Measurements from ENCODE around the gene HP.
A peak's percentile ranks its signal among the peaks of the same experiment; 100 is the strongest.
"Not testable (repeated sequence)": the region's sequence is repeated elsewhere in the genome, so short reads cannot be mapped to it uniquely, and the experiment has no call there.

Gene HP, protein sequence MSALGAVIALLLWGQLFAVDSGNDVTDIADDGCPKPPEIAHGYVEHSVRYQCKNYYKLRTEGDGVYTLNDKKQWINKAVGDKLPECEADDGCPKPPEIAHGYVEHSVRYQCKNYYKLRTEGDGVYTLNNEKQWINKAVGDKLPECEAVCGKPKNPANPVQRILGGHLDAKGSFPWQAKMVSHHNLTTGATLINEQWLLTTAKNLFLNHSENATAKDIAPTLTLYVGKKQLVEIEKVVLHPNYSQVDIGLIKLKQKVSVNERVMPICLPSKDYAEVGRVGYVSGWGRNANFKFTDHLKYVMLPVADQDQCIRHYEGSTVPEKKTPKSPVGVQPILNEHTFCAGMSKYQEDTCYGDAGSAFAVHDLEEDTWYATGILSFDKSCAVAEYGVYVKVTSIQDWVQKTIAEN

DNA sequence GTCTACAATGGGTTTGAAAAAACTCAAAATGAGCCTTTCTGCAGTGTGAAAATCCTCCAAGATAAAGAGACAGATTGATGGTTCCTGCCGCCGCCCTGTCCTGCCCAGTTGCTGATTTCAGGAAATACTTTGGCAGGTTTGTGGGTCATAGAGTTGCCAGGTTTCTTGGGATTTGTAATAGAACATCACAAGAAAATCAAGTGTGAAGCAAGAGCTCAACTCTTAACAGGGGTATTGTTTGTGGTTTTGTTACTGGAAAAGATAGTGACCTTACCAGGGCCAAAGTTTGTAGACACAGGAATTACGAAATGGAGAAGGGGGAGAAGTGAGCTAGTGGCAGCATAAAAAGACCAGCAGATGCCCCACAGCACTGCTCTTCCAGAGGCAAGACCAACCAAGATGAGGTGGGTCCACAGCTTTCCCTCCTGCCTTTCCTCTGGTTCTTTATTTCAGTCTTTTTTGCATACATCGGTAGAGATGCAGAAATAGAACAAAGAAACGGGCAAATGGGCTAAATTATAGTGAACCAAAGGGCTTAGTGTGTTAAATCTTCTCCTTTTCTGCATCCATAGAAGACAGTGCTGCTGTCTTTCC, at the start of gene HP:
HP (plus strand) TSS at position 252 of the 594 bp plus-strand sequence; CDS start at position 400, 148 bp downstream.
- CTCF ChIA-PET; H3K27ac ChIP-seq; DNase-seq (ENCODE audit: low spot score); POLR2A ChIA-PET (ENCODE audit: low non-redundant PET): not testable (repeated sequence)

DNA sequence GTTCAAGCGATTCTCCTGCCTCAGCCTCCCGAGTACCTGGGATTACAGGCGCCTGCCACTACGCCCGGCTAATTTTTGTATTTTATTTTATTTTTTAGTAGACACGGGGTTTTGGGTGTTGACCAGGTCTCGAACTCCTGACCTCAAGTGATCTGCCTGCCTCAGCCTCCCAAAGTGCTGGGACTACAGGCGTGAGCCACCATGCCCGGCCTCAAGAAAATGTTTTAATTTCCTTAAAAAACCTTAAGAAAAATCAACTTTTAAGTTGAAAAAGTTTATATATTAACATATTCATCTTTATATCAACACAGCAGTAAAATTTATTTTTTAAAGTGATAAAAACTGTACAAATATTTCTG, 46.3 kb upstream of the HP start:
- CTCF ChIA-PET; POLR2A ChIA-PET (ENCODE audit: low non-redundant PET); DNase-seq (ENCODE audit: low spot score): not testable (repeated sequence)
- H3K27ac ChIP-seq: peak overlapping the region; percentile 65

DNA sequence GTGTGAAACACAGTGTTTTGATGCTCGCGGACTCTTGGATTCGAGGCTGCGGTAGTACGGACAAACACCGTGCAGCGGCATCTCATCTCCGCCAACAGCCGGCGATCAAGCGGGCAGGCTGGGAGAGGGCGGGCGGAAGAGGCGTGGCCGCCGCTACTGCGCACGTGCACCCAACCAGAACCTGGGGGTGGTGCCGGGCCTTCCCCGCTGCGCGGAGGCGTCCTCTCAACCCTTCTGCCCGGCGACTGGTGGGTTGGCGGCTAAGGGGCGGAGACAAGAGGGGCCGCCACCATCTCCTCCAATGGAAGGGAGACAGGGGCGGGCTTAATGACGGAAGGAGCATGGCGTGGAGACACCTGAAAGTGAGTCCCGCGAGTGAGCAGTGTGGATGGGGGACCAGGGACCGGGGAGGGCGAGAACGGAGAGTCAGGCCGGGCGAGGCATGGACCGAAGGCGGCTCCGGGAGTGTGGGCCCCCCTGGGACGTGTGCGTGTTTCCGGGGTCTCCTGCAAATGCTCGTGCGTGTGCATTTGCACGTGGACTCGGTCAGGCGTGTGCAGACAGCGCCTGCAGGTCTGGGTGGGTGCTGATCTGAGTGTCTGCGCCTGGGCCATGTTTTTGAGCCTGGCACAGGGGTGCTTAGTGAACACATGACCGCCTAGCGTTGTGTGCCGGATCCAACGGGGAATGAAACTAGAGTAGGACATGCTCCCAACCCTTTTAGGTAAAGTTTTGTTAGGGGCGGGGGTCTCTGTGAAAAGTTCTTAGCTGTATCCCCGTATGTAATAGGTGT, 45.7 kb upstream of the HP start, which contains the start of gene DHODH:
DHODH (plus strand) TSS at position 321 of the 793 bp plus-strand sequence; CDS start at position 342, 21 bp downstream.
- ChIA-PET CTCF (interaction anchor here (0.7 kb wide), 1 partner anchor 78 kb away, joined by 3 read pairs; no protein-coding TSS in a partner anchor), POLR2A (ENCODE audit: low non-redundant PET) (no interaction called here)
- peak; percentile 99 for DNase-seq (ENCODE audit: low spot score)
- TF ChIP-seq, protein P1, sequence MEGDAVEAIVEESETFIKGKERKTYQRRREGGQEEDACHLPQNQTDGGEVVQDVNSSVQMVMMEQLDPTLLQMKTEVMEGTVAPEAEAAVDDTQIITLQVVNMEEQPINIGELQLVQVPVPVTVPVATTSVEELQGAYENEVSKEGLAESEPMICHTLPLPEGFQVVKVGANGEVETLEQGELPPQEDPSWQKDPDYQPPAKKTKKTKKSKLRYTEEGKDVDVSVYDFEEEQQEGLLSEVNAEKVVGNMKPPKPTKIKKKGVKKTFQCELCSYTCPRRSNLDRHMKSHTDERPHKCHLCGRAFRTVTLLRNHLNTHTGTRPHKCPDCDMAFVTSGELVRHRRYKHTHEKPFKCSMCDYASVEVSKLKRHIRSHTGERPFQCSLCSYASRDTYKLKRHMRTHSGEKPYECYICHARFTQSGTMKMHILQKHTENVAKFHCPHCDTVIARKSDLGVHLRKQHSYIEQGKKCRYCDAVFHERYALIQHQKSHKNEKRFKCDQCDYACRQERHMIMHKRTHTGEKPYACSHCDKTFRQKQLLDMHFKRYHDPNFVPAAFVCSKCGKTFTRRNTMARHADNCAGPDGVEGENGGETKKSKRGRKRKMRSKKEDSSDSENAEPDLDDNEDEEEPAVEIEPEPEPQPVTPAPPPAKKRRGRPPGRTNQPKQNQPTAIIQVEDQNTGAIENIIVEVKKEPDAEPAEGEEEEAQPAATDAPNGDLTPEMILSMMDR (conservative IDR thresholded peaks at IDR 0.05; ENCODE audit: low read depth): no peak
- H3K27ac ChIP-seq: peak within 1 kb of the TSS; percentile 65

DNA sequence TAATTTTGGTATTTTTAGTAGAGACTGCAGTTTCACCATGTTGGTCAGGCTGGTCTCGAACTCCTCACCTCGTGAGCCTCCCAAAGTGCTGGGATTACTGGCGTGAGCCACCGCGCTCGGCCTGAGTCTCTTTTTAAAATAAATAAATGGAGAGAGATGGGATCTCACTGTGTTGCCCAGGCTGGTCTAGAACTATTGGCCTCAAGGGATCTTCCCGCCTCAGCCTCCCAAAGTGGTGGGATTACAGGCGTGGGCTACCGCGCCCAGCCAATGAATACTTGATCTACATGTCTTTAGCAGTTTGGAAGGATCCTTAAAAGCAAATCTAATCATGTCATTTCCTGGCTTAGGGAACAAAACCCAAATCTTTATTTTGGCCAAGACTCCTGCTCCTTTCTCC, 44.5 kb upstream of the HP start:
- no peak for DNase-seq (ENCODE audit: low spot score)
- POLR2A ChIA-PET (ENCODE audit: low non-redundant PET): no interaction called here
- no peak overlapping the region for H3K27ac ChIP-seq
- CTCF ChIA-PET: interaction anchor here (0.7 kb wide), 1 partner anchor 77 kb away, joined by 3 read pairs; no protein-coding TSS in a partner anchor
- TF ChIP-seq, protein P1 (conservative IDR thresholded peaks at IDR 0.05; ENCODE audit: low read depth): no peak

DNA sequence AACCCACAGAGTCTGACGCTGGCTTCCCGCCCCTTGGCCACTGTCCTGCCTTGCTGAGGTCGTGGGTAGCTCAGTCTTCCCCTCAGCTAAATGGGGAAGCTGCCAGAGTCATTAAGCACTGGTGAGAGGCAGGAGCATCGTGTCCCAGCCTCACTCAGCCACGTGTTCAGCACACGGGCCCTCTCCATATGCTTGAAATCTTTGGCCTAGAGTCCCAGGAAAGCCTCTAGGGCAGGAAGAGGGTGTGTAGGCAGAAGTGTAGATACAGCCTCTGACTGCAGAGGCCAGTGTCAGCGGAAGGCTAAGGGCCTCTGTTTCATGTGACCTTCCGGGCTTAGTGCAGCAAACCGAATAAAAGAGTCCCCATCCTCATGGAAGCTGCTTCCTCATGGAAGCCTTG, 41.7 kb upstream of the HP start:
- TF ChIP-seq, protein P1 (conservative IDR thresholded peaks at IDR 0.05; ENCODE audit: low read depth): no peak
- POLR2A ChIA-PET (ENCODE audit: low non-redundant PET): no interaction called here
- H3K27ac ChIP-seq: peak overlapping the region; percentile 77
- DNase-seq (ENCODE audit: low spot score): no peak
- CTCF ChIA-PET: no interaction called here

DNA sequence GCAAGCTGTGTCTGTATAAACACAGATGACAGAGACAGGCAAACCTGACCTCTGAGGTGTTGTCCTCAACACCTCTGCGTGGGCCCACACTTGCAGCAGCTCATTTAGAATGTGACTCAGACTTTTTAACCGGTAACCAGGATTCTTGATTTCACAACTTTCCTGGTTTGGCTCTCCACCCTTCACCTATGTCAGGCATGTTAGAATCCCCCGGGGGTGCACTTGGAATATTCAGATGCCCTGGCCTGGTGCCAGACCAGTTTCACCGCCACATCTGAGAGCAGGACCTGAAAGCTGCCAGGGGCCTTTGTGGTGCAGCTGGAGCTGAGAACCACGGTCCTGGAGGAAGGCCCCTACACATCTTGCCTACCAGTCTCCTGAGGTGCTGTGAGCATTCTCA, 40.9 kb upstream of the HP start:
- ChIA-PET CTCF (interaction anchor here (0.5 to 0.6 kb wide), 2 partner anchors 39 to 81 kb away, joined by 3 read pairs; no protein-coding TSS in a partner anchor), POLR2A (ENCODE audit: low non-redundant PET) (no interaction called here)
- TF ChIP-seq, protein P1 (conservative IDR thresholded peaks at IDR 0.05; ENCODE audit: low read depth): no peak
- DNase-seq (ENCODE audit: low spot score): peak; percentile 82
- peak overlapping the region; percentile 77 for H3K27ac ChIP-seq

DNA sequence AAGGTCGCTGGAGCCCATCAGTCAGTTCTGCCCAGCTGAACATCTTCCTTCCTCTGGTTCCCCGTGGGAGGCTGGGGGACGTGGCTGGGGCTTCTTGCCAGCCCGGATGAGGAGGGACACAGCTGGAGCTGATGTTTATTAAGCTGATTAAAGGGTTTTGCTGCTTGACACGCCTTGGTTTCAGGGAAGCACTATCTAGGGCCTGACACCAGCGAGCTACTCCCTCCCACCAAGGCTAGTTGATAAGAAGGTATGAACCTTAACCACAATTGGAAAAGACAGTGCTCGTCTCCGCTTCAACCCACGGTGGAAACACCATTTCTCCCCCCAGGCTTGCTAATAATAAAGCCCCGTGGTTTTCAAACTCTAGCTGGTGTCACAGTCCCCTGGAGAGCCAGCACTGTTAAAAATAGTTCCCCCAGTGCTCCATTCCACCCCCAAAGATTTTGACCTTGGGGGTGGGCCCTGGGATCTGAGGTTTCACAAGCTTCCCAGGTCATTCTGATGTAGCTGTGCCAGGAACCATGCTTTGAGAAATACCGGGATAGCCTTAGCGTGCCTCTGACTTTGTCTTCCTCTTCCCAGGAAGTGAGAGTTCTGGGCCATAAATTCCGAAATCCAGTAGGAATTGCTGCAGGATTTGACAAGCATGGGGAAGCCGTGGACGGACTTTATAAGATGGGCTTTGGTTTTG, 40.3 kb upstream of the HP start:
- POLR2A ChIA-PET (ENCODE audit: low non-redundant PET): no interaction called here
- no peak for DNase-seq (ENCODE audit: low spot score)
- CTCF ChIA-PET: interaction anchor here (0.5 to 0.9 kb wide), 3 partner anchors 39 to 1944 kb away, joined by 3 to 4 read pairs (median 3); no protein-coding TSS in a partner anchor
- TF ChIP-seq, protein P1 (conservative IDR thresholded peaks at IDR 0.05; ENCODE audit: low read depth): no peak
- H3K27ac ChIP-seq: peak overlapping the region; percentile 77
